ENCODE results near the gene HAPSTR1. TPM values are rescaled to one million over a fixed set of nuclear protein-coding genes. Genes with fewer than 3 reads are reported as not detected.
"Not testable (repeated sequence)": the region's sequence is repeated elsewhere in the genome, so short reads cannot be mapped to it uniquely, and the experiment has no call there.

HAPSTR1 gene, protein sequence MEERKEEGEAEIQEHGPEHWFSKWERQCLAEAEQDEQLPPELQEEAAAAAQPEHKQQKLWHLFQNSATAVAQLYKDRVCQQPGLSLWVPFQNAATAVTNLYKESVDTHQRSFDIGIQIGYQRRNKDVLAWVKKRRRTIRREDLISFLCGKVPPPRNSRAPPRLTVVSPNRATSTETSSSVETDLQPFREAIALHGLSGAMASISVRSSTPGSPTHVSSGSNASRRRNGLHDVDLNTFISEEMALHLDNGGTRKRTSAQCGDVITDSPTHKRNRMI
- 70.5 and 74.2 TPM in 2 replicates for total RNA-seq

GRCh38 chr16:9090960-9091866, at the start of gene HAPSTR1:
TSS of gene HAPSTR1 (plus strand) at chr16:9091644. CDS start at chr16:9092045, 401 bp downstream.
- peak; percentile 99 for DNase-seq (ENCODE audit: low read depth, low spot score)

DNA sequence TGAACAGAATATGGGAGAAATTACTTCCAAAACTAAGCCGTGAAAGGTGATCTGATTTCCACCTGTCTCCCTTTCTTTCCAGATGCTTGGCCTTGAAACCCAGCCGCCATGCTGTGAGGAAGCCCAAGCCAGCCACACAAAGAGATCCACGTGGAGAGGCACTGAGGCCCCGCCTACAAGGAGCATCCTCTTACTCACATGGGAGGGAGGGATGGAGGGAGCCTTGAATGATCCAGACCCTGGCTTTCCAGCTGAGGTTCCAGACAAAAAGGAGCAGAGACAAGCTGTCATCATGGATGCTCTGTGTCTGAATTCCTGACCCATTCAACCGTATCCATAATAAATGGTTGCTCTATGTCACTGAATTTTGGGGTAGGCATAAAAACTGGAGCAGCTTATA, 48.9 kb upstream of the HAPSTR1 start:
- no peak for DNase-seq (ENCODE audit: low read depth, low spot score)

- DNase-seq (ENCODE audit: low read depth, low spot score): no peak
These were observed 48.3 kb upstream of the HAPSTR1 start for GRCh38 chr16:9042964-9043680.

DNA sequence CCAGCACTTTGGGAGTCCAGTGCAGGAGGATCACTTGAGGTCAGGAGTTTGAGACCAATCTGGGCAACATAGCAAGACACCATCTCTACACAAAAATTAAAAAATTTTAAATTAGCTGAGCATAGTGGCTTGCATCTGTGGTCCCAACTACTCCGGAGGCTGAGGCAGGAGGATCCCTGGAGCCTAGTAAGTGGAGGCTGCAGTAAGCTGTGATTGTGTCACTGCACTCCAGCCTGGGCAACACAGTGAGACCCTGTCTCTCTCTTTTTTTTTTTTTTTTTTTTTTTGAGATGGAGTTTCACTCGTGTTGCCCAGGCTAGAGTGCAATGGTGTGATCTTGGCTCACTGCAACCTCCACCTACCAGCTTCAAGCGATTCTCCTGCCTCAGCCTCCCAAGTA, 45.9 kb upstream of the HAPSTR1 start:
- DNase-seq (ENCODE audit: low read depth, low spot score): not testable (repeated sequence)

DNA sequence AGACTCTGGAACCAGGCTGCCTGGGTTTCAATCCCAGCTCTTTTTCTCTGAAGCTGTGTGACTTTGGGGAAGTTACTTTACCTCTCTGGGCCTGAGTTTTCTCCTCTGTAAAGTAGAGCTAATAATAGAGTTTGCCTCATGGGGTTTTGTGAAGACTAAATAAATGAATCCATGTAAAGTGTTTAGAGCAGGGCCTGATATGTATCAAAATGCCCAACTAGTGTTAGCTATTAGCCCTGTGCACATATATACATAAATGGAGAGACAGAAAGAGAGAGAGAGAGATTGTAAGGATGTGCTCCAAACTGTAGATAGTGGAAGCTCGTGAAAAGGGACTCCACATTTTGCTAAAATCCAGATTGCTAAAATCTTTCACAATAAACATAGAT, 44.8 kb upstream of the HAPSTR1 start:
- DNase-seq (ENCODE audit: low read depth, low spot score): no peak

- DNase-seq (ENCODE audit: low read depth, low spot score): peak; percentile 96
These were observed 43.6 kb upstream of the HAPSTR1 start for GRCh38 chr16:9047689-9048301.

- DNase-seq (ENCODE audit: low read depth, low spot score): no peak
These were observed 43.1 kb upstream of the HAPSTR1 start for GRCh38 chr16:9048302-9048700.

- no peak for DNase-seq (ENCODE audit: low read depth, low spot score)
These were observed 42.2 kb upstream of the HAPSTR1 start for GRCh38 chr16:9049241-9049640.

- no peak for DNase-seq (ENCODE audit: low read depth, low spot score)
These were observed 41.2 kb upstream of the HAPSTR1 start for GRCh38 chr16:9050102-9050830.

DNA sequence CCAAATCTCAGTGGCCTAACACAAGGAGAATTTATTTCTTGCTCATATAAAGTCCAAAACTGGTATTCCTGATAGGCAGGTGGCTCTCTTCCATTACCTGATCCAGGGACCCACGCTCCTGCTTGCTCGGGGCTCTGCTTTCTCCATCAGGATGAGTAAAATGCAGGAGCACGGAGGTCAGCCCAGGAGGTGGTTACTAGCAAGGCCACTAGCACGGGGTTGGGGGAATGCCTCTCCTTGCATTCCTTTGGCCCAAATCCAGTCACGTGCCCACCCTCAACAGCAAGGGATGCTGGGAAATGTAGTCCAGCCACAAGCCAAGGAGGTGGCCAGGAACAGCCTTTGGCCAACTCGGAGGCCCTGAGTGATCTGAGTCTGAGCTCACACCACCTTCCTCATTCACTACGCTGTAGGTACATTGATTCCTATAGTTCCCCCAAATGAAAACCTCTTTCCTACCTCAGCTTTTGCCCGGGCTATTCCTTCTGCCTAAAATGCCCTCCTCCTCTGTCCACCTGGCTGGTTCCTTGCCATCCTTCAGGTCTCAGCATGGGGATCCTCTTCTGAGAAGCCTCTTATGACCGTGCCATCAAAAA, 38.3 kb upstream of the HAPSTR1 start:
- DNase-seq (ENCODE audit: low read depth, low spot score): peak; percentile 33

DNA sequence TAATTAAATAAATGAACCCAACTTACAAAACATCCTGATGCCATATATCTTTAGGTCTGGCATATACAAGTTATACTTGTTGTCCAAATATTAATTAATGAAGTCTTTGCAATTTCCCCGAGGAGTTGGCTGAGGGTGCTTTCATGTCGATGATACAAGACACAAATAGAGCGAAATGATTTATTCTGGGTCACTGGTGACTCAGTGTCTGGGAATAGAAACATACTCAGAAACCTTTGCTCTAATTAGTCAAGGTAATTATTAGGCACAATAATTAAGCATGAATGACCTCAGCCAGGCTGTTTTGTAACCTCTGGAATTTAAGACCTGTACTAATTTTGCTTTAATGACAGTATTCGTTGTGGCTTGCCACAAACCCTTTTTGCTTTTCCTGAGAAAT, 37.0 kb upstream of the HAPSTR1 start:
- DNase-seq (ENCODE audit: low read depth, low spot score): no peak

DNA sequence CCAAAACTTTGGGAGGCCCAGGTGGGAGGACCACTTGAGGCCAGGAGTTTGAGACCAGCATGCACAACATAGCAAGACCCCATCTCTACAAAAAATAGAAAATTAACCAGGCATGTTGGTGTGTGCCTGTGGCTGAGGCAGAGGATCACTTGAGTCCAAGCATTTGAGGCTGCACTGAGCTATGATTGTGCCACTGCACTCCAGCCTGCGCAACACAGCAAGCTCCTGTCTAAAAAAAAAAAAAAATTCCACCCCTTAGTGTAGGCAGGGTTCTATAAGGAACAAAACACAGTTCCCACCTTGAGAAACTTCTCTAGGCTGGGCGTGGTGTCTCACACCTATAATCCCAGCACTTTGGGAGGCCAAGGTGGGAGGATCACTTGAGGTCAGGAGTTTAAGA, 36.3 kb upstream of the HAPSTR1 start:
- DNase-seq (ENCODE audit: low read depth, low spot score): no peak

DNA sequence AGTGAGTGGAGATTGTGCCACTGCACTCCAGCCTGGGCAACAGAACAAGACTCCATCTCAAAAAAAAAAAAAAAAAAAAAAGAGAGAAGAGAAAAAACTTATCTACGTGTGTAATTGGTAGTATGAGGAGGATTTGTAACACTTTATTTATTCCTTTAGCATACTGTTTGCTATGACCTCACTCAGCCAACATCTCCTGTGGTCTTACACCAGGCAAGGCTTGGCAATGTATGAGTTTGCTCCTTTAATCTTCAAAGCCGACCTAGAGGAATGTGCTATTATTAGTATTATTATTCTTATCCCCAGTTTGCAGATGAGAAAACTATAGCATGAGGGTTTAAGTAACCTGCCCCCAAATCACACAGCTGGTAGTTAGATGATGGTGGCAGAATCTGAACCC, 35.8 kb upstream of the HAPSTR1 start:
- no peak for DNase-seq (ENCODE audit: low read depth, low spot score)

DNA sequence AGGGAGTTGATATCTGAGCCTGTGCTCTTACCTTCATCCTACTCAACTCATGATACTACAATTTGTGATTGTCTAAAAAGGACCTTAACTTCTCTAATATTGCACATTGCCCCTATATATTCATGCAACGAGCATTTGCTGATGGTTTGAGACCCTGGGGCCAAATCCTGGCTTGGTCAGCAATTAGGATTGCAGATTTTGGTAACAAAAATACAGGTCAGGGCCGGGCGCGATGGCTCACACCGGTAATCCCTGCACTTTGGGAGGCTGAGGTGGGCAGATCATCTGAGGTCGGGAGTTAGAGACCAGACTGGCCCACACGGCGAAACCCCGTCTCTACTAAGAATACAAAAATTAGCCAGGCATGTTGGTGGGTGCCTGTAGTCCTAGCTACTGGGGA, 35.4 kb upstream of the HAPSTR1 start:
- no peak for DNase-seq (ENCODE audit: low read depth, low spot score)

DNA sequence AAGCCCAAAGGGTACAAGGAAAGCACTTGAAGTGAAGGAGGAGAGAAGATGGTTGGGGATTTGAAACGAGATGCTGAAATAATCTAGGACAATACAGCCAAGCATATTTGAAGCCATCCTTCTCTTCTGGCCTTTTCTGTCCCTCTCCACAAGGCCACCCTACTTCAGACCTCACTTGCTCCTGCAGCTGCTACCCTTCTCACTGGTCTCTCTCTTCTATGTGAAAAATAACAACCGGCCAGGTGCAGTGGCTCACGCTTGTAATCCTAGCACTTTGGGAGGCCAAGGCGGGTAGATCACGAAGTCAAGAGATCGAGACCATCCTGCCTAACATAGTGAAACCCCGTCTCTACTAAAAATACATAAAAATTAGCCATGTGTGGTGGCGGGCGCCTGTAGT, 33.2 kb upstream of the HAPSTR1 start:
- no peak for DNase-seq (ENCODE audit: low read depth, low spot score)

DNA sequence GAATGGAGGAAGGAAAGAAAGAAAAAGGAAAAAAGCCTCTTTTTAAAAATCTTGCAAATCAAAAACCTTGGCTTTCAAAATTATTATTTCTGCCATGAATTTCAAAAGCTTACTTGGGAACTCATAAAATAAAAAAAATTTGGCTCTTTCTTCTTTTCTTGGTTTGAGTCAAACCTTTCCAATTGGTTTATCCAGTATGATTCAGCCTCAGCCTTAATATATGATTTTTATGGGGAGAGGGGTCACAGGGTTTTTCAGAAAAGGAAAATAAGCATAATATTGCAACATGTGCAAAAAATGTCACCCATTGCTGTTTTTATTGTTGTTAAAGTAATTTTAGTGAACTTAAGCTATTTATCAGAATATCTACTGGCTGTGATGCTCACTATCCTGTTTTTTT, 31.2 kb upstream of the HAPSTR1 start:
- DNase-seq (ENCODE audit: low read depth, low spot score): no peak

GRCh38 chr16:9061358-9061813, 30.1 kb upstream of the HAPSTR1 start:
- DNase-seq (ENCODE audit: low read depth, low spot score): no peak

GRCh38 chr16:9062301-9062700, 29.1 kb upstream of the HAPSTR1 start:
- no peak for DNase-seq (ENCODE audit: low read depth, low spot score)

- no peak for DNase-seq (ENCODE audit: low read depth, low spot score)
These were observed 26.4 kb upstream of the HAPSTR1 start for GRCh38 chr16:9065077-9065476.

DNA sequence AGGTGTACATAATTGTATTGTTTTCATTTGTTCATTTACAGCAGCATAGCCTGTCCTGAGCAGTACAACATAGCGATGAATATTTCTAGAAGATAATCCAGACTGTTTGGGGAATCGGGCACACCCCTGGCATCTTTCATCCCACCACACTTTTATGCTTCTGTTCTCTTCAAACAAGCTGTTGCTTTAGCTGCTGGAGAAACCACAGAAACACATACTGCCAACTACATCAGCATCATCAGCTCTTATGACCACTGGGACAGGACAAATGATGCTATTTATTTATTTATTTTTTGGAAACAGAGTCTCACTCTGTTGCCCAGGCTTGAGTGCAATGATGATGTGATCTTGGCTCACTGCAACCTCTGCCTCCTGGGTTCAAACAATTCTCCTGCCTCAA, 22.6 kb upstream of the HAPSTR1 start:
- no peak for DNase-seq (ENCODE audit: low read depth, low spot score)
